Measurements from ENCODE around the gene DDX47. TPM values are rescaled to one million over a fixed set of nuclear protein-coding genes. Genes with fewer than 3 reads are reported as not detected.

Gene DDX47
- total RNA-seq, 2 experiments from 2014 or later: 45.1 to 59.1 TPM

DNA sequence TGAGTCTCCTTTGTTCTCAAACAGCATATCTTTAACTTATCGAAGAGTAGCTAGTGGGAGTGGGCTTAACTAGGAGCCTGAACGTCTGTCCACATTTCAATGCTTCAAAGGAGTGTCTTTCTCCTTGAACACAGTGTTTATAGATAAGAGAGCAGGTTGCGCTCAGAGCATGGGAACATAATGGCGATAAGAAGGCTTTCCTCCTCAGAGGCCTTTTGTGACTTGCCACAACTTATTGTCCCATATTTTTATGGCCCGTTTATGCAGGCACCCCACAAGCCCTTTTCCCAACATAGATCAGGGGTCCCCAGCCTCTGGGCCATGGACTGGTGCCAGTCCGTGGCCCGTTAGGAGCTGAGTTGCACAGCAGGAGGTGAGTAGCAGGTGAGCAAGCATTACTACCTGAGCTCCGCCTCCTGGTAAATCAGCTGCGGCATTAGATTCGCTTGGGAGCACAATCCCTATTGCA lies 2.6 kb upstream of the DDX47 start:
- no TSS peak for BruUV-seq (replicated peaks)
- intact Hi-C loops (cut with micrococcal nuclease; ENCODE audit: unreplicated experiment): no loop called here
- CTCF ChIA-PET (ENCODE audit: unreplicated experiment): no interaction called here

DNA sequence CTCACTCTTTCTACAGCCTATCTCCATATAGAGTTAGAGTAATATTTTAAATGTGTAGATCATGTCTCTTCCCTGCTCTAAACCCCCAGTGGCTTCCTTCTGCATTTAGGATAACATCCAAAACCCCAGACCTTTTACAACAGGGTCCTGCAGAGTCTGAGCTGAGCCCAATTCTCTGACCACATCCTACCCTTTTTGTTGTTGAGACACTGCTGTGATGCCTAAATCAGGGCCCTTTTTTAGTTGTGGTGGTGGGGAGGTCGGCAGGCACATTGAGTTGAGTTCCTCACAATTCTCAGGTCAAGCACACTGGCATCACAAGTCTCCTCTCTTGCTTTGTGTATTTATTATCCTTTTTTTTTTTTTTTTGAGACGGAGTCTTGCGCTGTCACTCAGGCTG lies 1.8 kb upstream of the DDX47 start:
- Histone ChIP-seq H2AFZ (ENCODE audit: low read length) (no peak overlapping the region), H3K9me2 (ENCODE audit: insufficient read depth, low read length) (no peaks in the 10 kb centered on the region), H4K20me1 (ENCODE audit: insufficient read depth, low read length) (no peaks in the 10 kb centered on the region; the same call in 1 of the 2 replicates), H3K4me3 (ENCODE audit: low read depth, low read length, poor library complexity, severe bottlenecking) (no peak overlapping the region), H3K4me2 (ENCODE audit: low read length) (no peak overlapping the region), H3K9me3 (ENCODE audit: low read length) (no peaks in the 10 kb centered on the region), H3K36me3 (ENCODE audit: insufficient read depth, low read length) (peaks cover 23% of the 10 kb centered on the region), H3K27ac (ENCODE audit: low read depth, low read length, poor library complexity, severe bottlenecking) (no peak overlapping the region), H3K79me2 (ENCODE audit: insufficient read depth, low read depth, low read length) (peaks cover 32% of the 10 kb centered on the region), H3K4me1 (ENCODE audit: insufficient read depth, low read length, poor library complexity, severe bottlenecking) (peaks cover 30% of the 10 kb centered on the region)
- intact Hi-C loops (cut with micrococcal nuclease; ENCODE audit: unreplicated experiment): no loop called here
- ChIA-PET CTCF (ENCODE audit: unreplicated experiment) (no interaction called here), POLR2A (no interaction called here)
- no TSS peak for BruUV-seq (replicated peaks)
- TF ChIP-seq, protein P1, sequence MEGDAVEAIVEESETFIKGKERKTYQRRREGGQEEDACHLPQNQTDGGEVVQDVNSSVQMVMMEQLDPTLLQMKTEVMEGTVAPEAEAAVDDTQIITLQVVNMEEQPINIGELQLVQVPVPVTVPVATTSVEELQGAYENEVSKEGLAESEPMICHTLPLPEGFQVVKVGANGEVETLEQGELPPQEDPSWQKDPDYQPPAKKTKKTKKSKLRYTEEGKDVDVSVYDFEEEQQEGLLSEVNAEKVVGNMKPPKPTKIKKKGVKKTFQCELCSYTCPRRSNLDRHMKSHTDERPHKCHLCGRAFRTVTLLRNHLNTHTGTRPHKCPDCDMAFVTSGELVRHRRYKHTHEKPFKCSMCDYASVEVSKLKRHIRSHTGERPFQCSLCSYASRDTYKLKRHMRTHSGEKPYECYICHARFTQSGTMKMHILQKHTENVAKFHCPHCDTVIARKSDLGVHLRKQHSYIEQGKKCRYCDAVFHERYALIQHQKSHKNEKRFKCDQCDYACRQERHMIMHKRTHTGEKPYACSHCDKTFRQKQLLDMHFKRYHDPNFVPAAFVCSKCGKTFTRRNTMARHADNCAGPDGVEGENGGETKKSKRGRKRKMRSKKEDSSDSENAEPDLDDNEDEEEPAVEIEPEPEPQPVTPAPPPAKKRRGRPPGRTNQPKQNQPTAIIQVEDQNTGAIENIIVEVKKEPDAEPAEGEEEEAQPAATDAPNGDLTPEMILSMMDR (conservative IDR thresholded peaks at IDR 0.05; ENCODE audit: low read length): no peak
- no peak for TF ChIP-seq EZH2phosphoT487 (IDR thresholded peaks at IDR 0.05; ENCODE audit: borderline replicate concordance, low read depth, low read length)
- DNase-seq (ENCODE audit: low spot score): no peak

More for the DNA sequence above, 2.6 kb upstream of the DDX47 start:
- DNase-seq (ENCODE audit: low spot score): no peak
- H2AFZ ChIP-seq (ENCODE audit: low read length): no peak overlapping the region
- TF ChIP-seq EZH2phosphoT487 (IDR thresholded peaks at IDR 0.05; ENCODE audit: borderline replicate concordance, low read depth, low read length): no peak
- TF ChIP-seq, protein P1 (conservative IDR thresholded peaks at IDR 0.05; ENCODE audit: low read length): no peak
- peaks cover 30% of the 10 kb centered on the region for H3K4me1 ChIP-seq (ENCODE audit: insufficient read depth, low read length, poor library complexity, severe bottlenecking)
- no peaks in the 10 kb centered on the region for H3K9me2 ChIP-seq (ENCODE audit: insufficient read depth, low read length)
- no peak overlapping the region for H3K4me3 ChIP-seq (ENCODE audit: low read depth, low read length, poor library complexity, severe bottlenecking)
- peaks cover 16% of the 10 kb centered on the region for H3K36me3 ChIP-seq (ENCODE audit: insufficient read depth, low read length)
- no peaks in the 10 kb centered on the region for H3K9me3 ChIP-seq (ENCODE audit: low read length)
- no peaks in the 10 kb centered on the region; the same call in 1 of the 2 replicates for H4K20me1 ChIP-seq (ENCODE audit: insufficient read depth, low read length)
- H3K4me2 ChIP-seq (ENCODE audit: low read length): no peak overlapping the region
- POLR2A ChIA-PET: no interaction called here
- H3K79me2 ChIP-seq (ENCODE audit: insufficient read depth, low read depth, low read length): peaks cover 24% of the 10 kb centered on the region
- H3K27ac ChIP-seq (ENCODE audit: low read depth, low read length, poor library complexity, severe bottlenecking): no peak overlapping the region

DNA sequence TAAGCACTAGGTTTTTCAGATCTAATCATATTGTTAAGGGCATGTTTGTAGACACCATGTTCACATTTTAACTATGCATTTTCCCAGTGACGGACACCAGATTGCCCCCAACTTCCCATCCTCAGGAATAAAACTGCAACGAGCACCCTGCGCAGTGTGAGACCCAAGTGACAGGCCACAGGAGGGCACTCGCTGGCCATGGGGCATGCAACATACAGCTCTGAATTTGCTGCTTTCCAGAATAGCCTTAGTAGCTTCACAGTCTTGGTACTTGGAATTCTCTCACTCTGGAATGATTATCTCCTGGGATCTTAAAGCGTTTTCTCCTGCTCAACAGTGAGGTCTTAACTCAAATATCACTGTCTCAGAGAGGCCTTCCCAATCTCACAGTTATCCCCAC lies 972 bp upstream of the DDX47 start:
- no peak overlapping the region for H2AFZ ChIP-seq (ENCODE audit: low read length)
- no peak overlapping the region for H3K4me3 ChIP-seq (ENCODE audit: low read depth, low read length, poor library complexity, severe bottlenecking)
- TF ChIP-seq, protein P1 (conservative IDR thresholded peaks at IDR 0.05; ENCODE audit: low read length): no peak
- TF ChIP-seq EZH2phosphoT487 (IDR thresholded peaks at IDR 0.05; ENCODE audit: borderline replicate concordance, low read depth, low read length): no peak
- H3K36me3 ChIP-seq (ENCODE audit: insufficient read depth, low read length): peaks cover 31% of the 10 kb centered on the region
- H3K4me1 ChIP-seq (ENCODE audit: insufficient read depth, low read length, poor library complexity, severe bottlenecking): peaks cover 28% of the 10 kb centered on the region
- CTCF ChIA-PET (ENCODE audit: unreplicated experiment): no interaction called here
- H3K9me2 ChIP-seq (ENCODE audit: insufficient read depth, low read length): no peaks in the 10 kb centered on the region
- DNase-seq (ENCODE audit: low spot score): no peak
- H3K79me2 ChIP-seq (ENCODE audit: insufficient read depth, low read depth, low read length): peaks cover 36% of the 10 kb centered on the region
- POLR2A ChIA-PET: no interaction called here
- no peaks in the 10 kb centered on the region; the same call in 1 of the 2 replicates for H4K20me1 ChIP-seq (ENCODE audit: insufficient read depth, low read length)
- no peaks in the 10 kb centered on the region for H3K9me3 ChIP-seq (ENCODE audit: low read length)
- no peak overlapping the region for H3K4me2 ChIP-seq (ENCODE audit: low read length)
- intact Hi-C loops (cut with micrococcal nuclease; ENCODE audit: unreplicated experiment): no loop called here
- H3K27ac ChIP-seq (ENCODE audit: low read depth, low read length, poor library complexity, severe bottlenecking): no peak overlapping the region
- BruUV-seq (replicated peaks): no TSS peak

All from OCI-LY7 (cell line).